Renal pelvis (tissue), 4 donors: ENCODE results near the gene REM2. TPM values are rescaled to one million over a fixed set of nuclear protein-coding genes. Genes with fewer than 3 reads are reported as not detected.
"Not testable (repeated sequence)": the region's sequence is repeated elsewhere in the genome, so short reads cannot be mapped to it uniquely, and the experiment has no call there.

Experiments
- DNase-seq: peaks from one replicate; pipeline ENCODE4 v3.0.0-alpha.2; 2013
- polyA plus RNA-seq, 3 donors: library from polyadenylated mRNA; unstranded; fragments of 120-200 nt; gene quantifications; one replicate each; pipeline ENCODE4 v1.2.1, GENCODE V29; 2013; ENCODE audit not compliant: insufficient read length in 3 of 3

Gene REM2
- polyA plus RNA-seq, 3 donors: 1.9 to 2.1 (median 1.9) TPM

GRCh38 chr14:22895402-22895801, 12.4 kb downstream of the REM2 start:
- no peak for DNase-seq

DNA sequence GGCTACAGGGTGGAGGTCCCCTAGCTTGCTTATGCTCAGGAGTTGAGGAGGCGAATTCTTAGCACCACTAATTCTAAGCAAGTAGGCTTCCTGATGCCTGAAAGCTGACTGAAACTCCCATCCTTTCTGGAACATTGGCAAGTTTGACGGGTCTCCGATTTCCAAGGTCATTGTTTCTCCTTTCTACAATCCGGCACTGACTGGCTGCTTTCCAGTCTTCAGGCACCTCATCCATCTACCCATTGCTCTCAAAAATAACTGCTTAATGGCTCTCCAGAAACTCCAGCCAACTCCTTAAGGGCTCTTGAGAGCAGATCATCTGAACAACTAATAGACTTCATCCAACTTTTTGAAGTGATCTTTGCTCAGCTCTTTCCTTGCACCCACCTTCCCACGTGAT, 13.3 kb downstream of the REM2 start:
- DNase-seq: no peak

DNA sequence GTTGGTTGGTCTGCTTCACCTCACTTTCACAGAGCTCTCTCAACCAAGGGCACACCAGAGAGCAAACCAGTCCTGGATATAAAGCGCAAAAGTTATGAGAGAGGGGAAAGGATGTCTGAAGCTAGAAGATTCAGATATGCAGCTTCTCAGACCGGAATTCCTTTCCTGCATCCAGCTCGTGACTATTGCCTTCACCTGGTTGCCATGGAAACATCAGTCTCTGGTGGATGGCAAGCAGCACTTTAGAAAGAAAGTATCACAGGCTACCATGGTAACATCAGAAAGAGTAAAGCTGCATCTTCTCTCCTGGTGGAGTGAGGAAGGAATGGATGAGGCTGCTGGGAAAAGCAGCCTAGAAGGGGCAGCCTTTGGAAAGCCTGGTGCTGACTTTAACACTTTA, 13.7 kb downstream of the REM2 start:
- no peak for DNase-seq

DNA sequence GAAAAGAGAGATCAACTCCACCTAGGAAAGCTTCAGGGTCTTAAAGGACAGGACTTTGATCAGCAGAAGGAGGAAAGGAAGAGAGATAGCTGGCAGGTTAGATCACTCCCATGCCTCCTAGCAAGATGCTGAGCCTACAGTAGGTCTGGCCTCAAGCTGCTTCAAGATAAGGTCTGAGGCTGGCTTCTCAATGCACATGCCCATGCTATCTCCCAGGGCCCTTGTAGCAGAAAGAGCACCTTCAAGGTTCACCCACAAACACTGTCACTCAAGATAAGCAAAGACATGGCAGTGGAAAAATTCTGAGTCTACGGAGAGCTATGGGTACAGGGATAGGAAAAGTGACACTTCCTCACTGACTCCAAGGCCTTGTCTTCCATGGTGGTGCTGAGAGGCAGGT, 14.3 kb downstream of the REM2 start:
- DNase-seq: no peak

GRCh38 chr14:22898302-22899090, 15.5 kb downstream of the REM2 start:
- no peak for DNase-seq

GRCh38 chr14:22900081-22900799, 17.2 kb downstream of the REM2 start:
- no peak for DNase-seq

DNA sequence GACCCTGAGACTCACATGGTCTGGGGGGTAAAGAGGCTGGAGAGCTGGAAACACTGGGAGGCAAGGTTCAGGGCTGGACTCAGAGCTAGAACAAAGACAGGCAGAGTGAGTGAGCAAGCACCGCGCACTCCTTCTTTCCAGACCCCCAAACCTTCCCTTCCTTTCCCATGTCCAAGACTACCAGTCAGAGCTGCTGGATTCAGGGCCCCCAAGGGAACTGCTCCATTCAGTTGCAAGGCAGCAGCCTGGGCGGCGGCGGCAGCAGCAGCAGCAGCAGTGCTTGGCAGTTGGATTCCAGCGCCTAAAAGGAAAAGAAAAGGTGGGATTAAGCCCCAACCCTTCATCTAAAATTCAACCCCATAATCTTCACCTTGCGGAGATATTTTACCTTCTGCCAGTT, 18.8 kb downstream of the REM2 start:
- no peak for DNase-seq

DNA sequence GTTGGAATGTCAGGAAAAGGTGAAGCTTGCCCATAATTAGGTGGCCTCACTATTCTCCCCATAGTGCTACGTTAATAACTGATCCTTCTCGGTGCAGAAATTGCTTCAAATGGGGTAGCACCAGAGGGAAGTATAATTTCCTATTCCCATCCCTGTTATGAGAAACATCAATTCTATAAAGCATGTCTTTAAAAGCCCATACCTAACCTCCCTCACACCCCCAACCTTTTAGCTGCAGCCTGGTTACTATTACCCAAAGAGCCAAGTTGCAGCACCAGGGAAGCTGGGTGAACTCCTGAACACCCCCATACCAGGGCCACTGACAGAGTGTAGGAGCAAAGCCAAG, 20.7 kb downstream of the REM2 start:
- no peak for DNase-seq

DNA sequence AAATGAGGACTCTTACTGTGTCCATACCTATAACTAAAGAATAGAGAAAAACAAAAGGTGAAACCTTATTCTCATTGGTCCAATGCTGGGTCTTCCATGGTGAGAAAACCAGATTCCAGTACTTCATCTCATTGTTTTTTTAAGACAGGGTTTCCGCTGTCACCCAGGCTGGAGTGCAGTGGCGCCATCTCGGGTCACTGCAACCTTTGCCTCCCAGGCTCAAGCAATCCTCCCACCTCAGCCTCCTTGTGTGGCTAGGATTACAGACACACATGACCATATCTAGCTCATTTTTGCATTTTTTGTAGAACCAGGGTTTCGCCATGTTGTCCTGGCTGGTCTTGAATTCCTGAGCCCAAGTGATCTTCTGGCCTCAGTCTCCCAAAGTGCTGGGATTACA, 22.6 kb downstream of the REM2 start:
- no peak for DNase-seq

- no peak for DNase-seq
Measured at GRCh38 chr14:22906073-22906472, 23.1 kb downstream of the REM2 start.

- DNase-seq: no peak
Measured at GRCh38 chr14:22907429-22907828, 24.4 kb downstream of the REM2 start.

DNA sequence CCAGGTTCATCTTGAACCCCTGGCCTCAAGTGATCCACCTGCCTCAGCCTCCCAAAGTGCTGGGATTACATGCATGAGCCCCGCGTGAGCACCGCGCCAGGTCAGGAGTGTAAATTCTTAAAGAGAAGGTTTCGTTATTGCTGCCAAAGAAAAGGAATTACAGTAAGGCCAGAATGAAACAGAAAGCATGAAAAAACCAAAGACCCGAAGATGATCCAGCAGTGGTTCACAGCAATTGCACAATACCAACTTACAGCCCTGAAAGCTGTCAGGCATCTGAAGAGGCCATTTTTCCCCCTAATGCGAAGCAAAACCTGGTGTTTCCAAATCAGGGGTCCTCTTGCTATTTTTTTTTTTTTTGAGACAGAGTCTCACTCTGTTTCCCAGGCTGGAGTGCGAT, 25.6 kb downstream of the REM2 start:
- DNase-seq: no peak

DNA sequence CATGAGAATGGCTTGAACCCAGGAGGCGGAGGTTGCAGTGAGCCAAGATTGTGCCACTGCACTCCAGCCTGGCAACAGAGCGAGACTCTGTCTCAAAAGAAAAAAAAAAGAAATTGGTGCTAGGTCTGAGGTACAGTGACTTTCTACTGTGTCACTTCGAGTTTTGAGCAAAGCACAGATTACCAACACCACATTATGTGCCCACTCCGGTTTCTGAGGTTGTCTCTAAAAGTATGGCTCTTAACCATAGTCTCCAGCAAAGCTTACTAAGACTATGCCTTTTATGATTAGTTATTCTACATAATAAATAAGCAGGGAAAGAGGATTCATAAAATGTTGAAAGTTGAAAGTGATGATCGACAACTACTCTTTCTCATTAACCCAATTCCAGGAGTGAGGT, 27.9 kb downstream of the REM2 start:
- no peak for DNase-seq

DNA sequence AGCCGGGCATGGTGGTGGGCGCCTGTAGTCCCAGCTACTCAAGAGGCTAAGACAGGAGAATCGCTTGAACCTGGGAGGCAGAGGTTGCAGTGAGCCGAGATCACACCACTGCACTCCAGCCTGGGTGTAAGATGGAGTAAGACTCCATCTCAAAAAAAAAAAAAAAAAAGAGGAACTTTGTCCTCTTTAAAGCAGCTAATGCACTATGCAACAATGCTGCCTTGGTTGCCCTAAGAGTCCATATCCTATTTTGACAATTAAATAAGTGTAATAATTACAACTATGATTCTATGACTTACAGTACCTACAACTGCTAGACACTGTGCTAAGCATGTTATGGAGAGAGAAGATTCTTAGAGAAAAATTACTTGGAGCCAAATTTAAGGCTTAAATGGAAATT, 31.8 kb downstream of the REM2 start:
- not testable (repeated sequence) for DNase-seq

- DNase-seq: no peak
Measured at GRCh38 chr14:22915886-22916521, 33.0 kb downstream of the REM2 start.

- DNase-seq: peak; percentile 100
Measured at GRCh38 chr14:22918804-22919600, 36.0 kb downstream of the REM2 start, which contains the start of gene RBM23. Gene RBM23 (minus strand): TSS chr14:22919149.

- DNase-seq: no peak
Measured at GRCh38 chr14:22919601-22919921, 36.5 kb downstream of the REM2 start.

DNA sequence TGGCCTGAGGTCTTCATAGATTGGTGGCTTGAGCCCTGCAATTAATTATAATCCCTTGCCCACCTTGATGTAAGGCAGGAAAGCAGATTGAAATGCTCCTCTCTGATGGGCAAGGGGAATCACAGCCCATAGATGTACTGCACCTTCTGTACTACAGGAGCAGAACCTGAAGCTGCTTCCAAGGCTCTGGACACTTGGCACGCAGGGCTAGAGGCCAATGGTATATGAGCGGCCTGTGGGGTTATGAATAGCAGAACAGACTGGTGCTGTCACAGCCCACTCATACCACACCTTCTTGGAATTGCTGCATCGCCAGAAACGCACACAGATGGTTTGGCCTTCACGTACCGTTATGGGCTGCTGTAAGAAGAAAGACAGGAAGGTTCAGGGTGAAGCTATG, 37.7 kb downstream of the REM2 start:
- no peak for DNase-seq

DNA sequence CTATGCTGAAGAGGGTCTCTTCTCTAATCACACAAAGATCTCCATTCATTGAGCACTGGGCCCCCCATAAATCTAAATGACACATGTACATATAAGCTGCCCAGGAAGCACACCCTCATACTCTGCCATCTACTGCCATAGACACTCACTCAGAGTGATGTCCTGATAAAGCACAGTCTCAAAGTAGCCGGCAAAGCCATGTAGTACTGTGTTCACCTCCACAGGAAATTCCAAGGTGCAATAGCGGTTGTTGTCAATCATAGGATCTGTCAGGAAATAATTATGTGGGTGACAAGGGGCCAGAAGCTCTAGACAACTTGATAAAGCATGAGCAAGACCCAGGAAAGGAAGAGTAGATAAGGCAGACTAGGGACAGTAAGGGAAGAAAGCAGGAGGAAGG, 39.3 kb downstream of the REM2 start:
- DNase-seq: no peak

GRCh38 chr14:22923746-22924145, 40.7 kb downstream of the REM2 start:
- no peak for DNase-seq

GRCh38 chr14:22925513-22925912, 42.5 kb downstream of the REM2 start:
- no peak for DNase-seq

- no peak for DNase-seq
Measured at GRCh38 chr14:22926316-22926715, 43.3 kb downstream of the REM2 start.
